Activated CD8-positive, alpha-beta memory T cell treated with anti-CD3 and anti-CD28 coated beads for 48 hours (primary cell): ENCODE results near the gene S1PR2.
"Not testable (repeated sequence)": the region's sequence is repeated elsewhere in the genome, so short reads cannot be mapped to it uniquely, and the experiment has no call there.

ENCODE experiments used
- DNase-seq, 3 experiments: peaks; one replicate each; pipeline ENCODE4 v3.0.0-alpha.2; 2020; ENCODE audit warnings: low read depth in 2 of 3, low spot score in 2 of 3

The S1PR2 gene

GRCh38 chr19:10255358-10255757 is 24.2 kb upstream of the S1PR2 start:
- DNase-seq: no peak

DNA sequence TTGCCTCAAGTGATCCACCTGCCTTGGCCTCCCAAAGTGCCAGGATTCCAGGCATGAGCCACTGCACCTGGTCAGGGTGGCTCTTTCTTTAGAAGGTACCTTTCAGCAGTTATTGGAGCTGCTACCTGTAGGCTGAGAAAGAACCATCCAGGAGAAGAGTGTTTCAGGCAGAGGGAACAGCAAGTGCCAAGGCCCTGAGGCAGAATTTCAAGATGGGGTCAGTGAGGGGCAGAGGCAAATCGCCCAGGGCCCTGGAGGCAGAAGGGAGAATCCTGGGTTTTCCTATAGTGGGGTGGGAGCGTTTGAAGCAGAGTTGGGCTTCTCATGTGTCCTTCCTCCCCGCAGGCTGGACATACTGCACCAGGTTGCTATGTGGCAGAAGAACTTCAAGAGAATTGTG is 23.1 kb upstream of the S1PR2 start:
- no peak for DNase-seq

DNA sequence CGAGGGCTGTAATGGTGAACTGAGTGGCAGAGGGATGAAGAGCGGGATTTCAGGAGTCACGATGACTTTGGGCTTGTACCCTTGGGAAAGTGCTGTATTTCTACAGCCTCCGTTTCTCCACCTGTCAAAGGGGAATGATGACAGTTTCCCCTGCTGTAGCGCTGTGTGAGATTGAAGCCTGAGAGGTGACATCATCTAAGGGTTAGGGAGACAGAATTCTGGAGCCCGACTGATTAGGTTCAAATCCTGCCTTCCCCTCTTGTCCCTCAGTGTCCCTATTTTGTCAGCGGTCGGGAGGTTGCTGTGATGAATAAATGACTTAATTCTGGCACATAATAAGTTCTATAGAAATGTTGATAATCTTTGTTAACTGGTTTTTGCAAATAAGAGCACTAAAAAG is 21.6 kb upstream of the S1PR2 start:
- no peak for DNase-seq

DNA sequence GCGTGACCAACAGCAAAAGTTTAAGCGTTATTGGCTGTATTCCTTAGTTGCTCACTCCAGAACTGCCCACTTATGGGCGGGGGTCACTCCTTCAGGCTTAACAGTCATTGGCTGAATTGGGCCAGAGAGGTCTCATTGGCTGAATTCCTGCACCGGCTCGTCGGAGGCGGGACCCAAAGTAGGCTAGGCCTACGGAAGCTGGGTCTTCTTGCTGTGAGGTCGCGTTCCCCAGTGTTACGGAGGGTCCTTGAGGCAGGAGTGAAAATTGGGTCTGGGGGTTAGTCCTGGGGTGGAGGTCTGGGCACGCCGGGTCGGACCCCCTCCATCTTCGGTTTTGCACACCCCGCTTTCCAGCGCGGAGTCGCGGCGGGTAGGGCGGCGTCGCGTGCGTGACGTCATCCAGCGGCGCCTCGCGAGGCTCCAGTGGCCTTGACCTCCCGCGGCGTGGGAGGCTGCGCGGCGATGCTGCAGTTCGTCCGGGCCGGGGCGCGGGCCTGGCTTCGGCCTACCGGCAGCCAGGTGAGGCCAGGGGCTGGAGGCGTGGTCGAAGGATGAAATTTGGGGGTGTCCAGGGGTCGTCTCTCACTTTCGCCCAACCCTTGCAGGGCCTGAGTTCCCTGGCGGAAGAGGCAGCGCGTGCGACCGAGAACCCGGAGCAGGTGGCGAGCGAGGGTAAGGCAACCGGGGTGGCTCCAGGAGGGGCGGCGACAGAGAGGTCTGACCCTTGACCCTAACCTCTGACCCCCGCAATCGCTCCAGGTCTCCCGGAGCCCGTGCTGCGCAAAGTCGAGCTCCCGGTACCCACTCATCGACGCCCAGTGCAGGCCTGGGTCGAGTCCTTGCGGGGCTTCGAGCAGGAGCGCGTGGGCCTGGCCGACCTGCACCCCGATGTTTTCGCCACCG is 20.9 kb upstream of the S1PR2 start, which contains the start of gene MRPL4:
Gene MRPL4, plus strand, starts transcription at position 423 of the 903 bp plus-strand sequence. Its CDS starts 40 bp downstream, at position 463.
- peak; percentile 81 to 95 (median 89) for DNase-seq

DNA sequence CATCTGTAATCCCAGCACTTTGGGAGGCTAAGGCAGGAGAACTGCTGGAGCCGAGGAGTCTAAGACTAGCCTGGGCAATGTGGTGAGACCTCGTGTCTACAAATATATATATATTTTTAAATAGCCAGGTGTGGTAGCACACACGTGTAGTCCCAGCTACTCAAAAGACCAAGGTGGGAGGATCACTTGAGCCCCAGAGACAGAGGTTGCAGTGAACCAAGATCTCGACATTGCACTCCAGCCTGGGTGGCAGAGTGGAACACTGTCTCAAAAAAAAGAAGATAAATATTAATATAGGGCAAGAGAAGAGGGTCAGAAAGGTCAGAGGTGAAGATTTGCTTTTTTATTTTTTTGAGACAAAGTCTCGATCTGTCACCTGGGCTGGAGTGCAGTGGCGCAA is 15.4 kb upstream of the S1PR2 start:
- no peak for DNase-seq

DNA sequence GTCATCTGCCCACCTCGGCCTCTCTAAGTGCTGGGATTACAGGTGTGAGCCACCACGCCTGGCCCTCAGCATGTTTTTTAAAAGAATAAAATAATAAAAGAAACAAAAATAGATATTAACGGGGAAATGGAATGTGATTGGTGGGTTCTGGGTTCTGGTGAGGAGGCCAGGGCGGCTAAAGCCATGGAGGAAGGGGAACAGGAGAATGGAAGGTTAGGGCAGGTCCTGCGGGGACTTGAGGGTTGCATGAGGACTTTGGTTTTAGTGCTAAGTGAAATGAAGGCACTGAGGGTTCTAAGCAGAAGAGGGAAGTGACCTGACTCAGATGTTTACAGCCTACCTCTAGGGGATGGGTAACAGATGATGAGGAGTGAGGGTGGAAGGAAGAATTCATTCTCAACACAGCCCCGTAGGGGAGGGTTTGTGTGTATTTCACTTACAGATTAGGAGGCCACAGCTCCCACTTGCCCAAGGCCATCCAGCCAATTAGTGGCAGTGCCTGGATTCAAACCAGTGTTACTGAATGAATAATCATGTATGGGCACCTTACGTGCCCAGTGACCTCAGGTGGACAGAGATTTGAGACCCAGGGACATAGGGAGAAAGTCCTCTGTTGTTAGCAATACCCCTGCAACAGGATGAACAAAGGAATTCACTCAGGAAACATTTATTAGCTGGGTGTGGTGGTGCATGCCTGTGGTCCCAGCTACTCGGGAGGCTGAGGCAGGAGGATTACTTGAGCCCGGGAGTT is 14.2 kb upstream of the S1PR2 start:
- no peak for DNase-seq

- no peak for DNase-seq
Measured at GRCh38 chr19:10243606-10244005, 12.5 kb upstream of the S1PR2 start.

- DNase-seq: not testable (repeated sequence)
Measured at GRCh38 chr19:10241826-10242449, 10.8 kb upstream of the S1PR2 start.

DNA sequence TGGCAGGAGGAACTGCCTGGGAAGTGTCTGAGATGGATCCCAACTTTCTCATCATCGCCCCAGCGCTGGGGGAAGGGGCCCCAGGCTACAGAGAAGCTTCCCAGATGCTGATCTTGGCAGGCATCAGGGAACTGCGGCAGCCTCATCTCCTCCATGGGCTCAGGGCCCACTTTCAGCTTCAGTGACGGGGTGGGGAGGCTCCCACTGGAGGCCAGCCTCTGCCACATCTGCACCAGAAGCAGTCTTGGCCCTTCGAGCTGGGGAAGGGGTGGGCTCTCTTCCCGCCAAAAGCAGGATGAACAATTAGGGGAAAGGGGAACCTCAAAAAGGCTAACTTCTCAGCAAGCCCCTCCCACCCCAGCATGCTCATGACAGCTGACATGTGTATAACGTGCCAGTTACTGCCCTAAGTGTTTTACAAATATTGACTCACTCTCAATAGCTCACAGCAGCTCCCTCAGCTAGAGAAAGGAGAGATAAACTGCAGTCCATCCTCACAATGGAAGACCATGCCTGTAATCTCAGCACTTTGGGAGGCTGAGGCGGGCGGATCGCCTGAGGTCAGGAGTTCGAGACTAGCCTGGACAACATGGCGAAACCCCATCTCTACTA is 7.1 kb upstream of the S1PR2 start:
- no peak for DNase-seq

GRCh38 chr19:10237702-10238101 is 6.6 kb upstream of the S1PR2 start:
- no peak for DNase-seq

DNA sequence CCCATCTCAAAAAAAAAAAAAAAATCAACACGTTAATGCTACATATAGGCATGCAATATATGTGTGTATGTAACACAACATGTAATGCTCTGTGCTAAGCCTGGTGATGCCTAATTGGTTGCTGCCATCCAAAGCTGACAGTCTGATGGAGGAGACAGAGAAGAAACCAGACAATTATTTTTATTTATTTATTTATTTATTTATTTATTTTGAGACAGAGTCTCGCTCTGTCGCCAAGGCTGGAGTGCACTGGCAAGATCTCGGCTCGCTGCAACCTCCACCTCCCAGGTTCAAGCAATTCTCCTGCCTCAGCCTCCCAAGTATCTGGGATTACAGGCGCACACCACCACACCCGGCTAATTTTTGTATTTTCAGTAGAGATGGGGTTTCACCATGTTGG is 4.3 kb upstream of the S1PR2 start:
- DNase-seq: not testable (repeated sequence)

GRCh38 chr19:10235003-10235402 is 3.9 kb upstream of the S1PR2 start:
- no peak for DNase-seq

DNA sequence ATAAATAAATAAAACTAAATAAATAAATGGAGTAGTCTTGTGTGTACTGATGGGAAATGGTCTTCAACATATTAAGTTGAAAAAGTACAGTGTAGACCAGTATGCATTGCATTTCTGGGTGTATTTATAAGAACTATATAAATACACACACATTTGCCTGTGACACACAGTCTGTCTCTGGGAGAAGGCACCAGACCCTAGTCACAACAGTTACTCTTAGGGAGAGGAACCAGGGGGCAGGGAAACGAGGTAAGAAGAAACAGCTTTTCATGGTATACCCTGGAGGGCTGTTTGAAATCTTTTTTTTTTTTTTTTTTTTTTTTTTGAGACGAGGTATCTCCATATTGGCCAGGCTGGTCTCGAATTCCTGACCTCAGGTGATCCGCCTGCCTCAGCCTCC is 2.8 kb upstream of the S1PR2 start:
- no peak for DNase-seq

DNA sequence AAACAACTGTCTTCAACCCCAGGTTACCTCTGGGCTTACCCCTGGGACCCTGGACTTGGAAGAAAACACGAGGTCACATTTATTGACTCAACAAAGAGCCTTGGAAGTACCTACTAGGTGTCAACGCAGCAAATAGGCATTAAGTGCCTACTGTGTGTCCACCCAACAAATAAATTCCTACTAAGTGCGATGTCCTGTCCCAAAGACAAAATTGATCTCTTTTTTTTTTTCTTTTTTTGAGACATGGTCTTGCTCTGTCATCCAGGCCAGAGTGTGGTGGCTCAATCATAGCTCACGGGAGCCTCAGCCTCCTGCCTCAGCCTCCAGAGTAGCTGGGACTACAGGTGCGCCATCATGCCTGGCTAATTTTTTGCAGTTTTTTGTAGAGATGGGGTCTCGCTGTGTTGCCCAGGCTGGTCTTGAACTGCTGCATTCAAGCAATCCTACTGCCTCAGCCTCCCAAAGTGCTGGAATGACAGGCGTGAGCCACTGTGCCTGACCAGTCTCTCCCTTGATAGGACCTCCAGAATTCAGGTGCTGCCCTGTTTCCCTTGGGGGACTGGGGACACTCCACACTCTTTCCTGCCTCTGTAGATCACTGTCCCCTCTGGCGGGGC is 589 bp upstream of the S1PR2 start:
- DNase-seq: no peak

DNA sequence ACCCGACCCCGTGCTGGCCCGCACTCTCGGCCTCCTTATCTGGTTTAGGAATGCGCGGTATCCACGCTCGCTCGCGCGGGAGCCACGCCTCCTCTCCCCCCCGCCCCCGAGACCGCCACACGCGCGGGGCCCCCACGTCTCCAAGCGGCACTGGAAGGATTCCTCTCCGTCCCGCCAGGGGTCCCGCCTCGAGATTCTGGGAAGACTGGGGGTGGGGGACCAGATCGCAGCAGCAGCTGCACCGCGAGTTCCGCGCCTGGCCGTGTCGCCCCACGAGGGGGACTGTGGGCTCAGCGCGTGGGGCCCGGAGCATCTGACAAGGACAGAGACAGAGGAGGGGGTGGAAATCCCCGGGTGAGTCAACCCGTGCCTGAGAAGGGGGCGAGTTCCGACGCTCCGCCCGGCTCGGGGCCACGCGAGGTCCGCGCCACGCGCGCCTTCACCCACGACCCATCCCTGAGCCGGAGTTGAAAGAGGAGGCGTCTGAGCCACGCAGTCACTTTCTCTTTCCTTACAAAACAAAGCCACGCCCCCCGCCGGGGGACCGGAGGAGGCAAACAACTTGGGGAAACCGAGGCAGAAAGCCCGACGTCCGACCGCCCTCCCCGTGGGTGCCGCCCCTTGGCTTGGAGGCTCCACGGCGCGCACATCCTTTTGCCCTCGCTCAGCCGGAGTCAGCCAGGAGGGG is 814 bp downstream of the S1PR2 start:
- DNase-seq: no peak

DNA sequence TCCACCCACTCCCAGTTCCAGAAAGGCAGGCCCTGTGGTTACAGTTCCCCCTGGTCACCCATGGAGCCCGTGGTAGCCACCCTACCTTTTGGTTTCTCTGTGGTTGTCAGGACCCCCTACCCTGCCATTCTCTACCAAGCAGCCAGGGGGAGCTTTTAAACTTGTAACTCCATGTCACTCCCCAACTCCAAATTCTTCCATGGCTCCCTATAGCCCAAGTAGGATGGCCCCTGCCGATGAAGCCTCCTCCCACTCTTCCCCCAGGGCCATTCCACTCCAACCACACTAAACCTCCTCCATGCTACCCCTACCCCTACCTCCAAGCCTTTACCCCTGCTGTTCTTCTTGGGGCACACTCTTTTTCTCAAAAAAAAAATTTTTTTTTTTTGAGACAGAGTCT is 2.2 kb downstream of the S1PR2 start:
- no peak for DNase-seq

- no peak for DNase-seq
Measured at GRCh38 chr19:10228393-10228792, 2.7 kb downstream of the S1PR2 start.

- DNase-seq: no peak
Measured at GRCh38 chr19:10227026-10227971, 3.8 kb downstream of the S1PR2 start.

DNA sequence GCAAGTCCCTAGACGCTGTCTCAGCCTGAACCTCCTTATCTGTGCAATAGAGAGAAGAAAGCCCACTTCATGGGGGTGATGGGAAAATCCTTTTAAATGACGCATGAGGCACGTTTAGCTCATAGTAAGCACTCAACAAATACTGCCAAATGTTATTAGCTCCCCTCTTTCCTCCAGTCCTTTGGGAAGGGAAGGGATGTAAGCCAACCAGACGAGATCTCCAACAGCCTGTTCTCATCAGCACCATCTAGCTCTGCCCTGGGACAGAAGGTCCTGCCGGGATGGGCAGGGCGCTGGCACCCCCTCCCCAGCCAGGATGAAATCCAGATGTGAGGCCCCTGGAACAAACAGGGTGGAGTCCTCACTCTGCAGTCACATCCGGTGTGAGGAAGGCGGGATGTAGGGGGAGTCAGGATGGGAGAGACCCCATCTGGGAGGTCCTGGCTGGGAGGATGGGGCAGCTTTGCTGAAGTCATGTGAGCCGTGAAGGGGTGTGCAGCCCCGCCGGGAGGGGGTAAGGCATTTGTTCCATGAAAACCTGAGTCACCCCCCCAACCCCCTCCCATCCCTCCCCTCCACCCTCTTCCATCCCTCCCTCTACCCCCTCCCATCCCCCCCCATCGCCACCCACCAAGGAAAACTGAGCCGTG is 4.6 kb downstream of the S1PR2 start:
- DNase-seq: no peak
